Heart right ventricle (tissue), 16 donors: Measurements from ENCODE around the gene CORO1C. TPM values are rescaled to one million over a fixed set of nuclear protein-coding genes. Genes with fewer than 3 reads are reported as not detected.

Experiments
- ATAC-seq, 8 donors: fragments of 200-7000 bp; cut with Tn5 transposase; one replicate each; pipeline ENCODE4 v1.9.1; 2020; ENCODE audit warnings: mild to moderate bottlenecking in 8 of 8, moderate library complexity in 8 of 8, moderate number of reproducible peaks in 1 of 8
- DNase-seq, 2 donors: peaks; one replicate each; pipeline ENCODE4 v3.0.0-alpha.2; 2020
- H3K27ac ChIP-seq, 10 donors: fragments of 200-600 bp; sonication (generic) in 2 of 10; one replicate each; pipeline versions ENCODE4 v1.5.0 to v1.8.0; 2020 to 2022; ENCODE audit warnings: mild to moderate bottlenecking in 3 of 10
- H3K27me3 ChIP-seq, 7 donors: fragments of 200-600 bp; one replicate each; pipeline ENCODE4 v1.8.0; 2021 to 2022; ENCODE audit warnings: mild to moderate bottlenecking in 2 of 7
- H3K36me3 ChIP-seq, 9 donors: fragments of 200-600 bp; sonication (generic) in 1 of 9; one replicate each; pipeline versions ENCODE4 v1.5.0 to v1.8.0; 2020 to 2022; ENCODE audit warnings: mild to moderate bottlenecking in 2 of 9
- H3K4me1 ChIP-seq, 9 donors: fragments of 200-600 bp; sonication (generic) in 1 of 9; one replicate each; pipeline versions ENCODE4 v1.5.0 to v1.8.0; 2020 to 2022; ENCODE audit warnings: mild to moderate bottlenecking in 4 of 9
- H3K4me3 ChIP-seq, 10 donors: fragments of 200-600 bp; sonication (generic) in 2 of 10; one replicate each; pipeline versions ENCODE4 v1.5.0 to v1.8.0; 2020 to 2022; ENCODE audit warnings: mild to moderate bottlenecking in 7 of 10, moderate library complexity in 2 of 10
- H3K9me3 ChIP-seq, 11 donors: fragments of 200-600 bp in 10 of 11; sonication (generic) in 2 of 11; one replicate each; pipeline versions ENCODE4 v1.5.0 to v1.8.0; 2013 to 2022; ENCODE audit warnings: mild to moderate bottlenecking in 2 of 11, control low read depth in 1 of 11, moderate library complexity in 1 of 11
- CTCF ChIP-seq, 9 donors: fragments of 200-600 bp; sonication (generic) in 2 of 9; IDR thresholded peaks; one replicate each; pipeline versions ENCODE4 v1.5.0 to v1.8.0; 2021 to 2022; ENCODE audit warnings: antibody characterized with exemption in 9 of 9, mild to moderate bottlenecking in 5 of 9, moderate library complexity in 1 of 9
- WGBS, 2 donors: extraction: QIAGEN DNeasy Blood & Tissue Kit; methylation state at CpG; one replicate each; pipeline ENCODE4 v1.1.7; 2013; ENCODE audit warnings: inconsistent platforms in 1 of 2; 5-methylcytosine and 5-hydroxymethylcytosine counted together
- intact Hi-C, 10 donors: fragments of 100-400 bp; cut with DNase I; formaldehyde crosslinking; loops; one replicate each; pipeline versions ENCODE4 v1.11.1 to v1.14.2; 2022
- polyA plus RNA-seq, 2 donors: library from polyadenylated mRNA; stranded (reverse); fragments of 200-250 nt; gene quantifications; one replicate each; pipeline ENCODE4 v1.2.3, GENCODE V29; 2013
- total RNA-seq, 10 donors: library from RNA; stranded (reverse); fragmentation: NEBNext Ultra II Directional in 3 of 10; extraction: Animal tissue kit (Norgen Biotek cat#: 25700) in 3 of 10; gene quantifications; one replicate each; pipeline versions ENCODE4 v1.2.1 to v1.2.4, GENCODE V29; 2021 to 2023
- donor health status: Arrhythmogenic right ventricular cardiomyopathy.
- donor health status: ischemic (EF 13 %, LVEDD 7.1; RV severe dilation, severe dysfunction).
- donor health status: healthy with polysubstance abuse.
- donor health status: DM: no; HTN: yes; CAD: no.
- donor health status: DM: no; HTN: no; CAD: no.
- donor health status: ischemic (EF 25% LVEDD 6.9; RV normal size, moderate dysfunction).
- donor health status: ischemic (EF 25% LVEDD 5.7; RV mildly dilated, moderate dysfunction).
- donor health status: healthy.
- donor health status: DM: yes; HTN: yes; CAD: no.
- donor health status: Ischemic cardiomyopathy.
- donor health status: ischemic (EF 35%, LVEDD 5.7; RV mildly dilated, moderate dysfunction).
- donor health status: nonischemic (EF 11% LVEDD 7.7; RV severe dilation, severe dysfunction).
- donor health status: DM: yes; HTN: yes; CAD: no.
- donor health status: PGD.
- donor health status: ischemic (EF 29% LVEDD 5.4; RV normal size, mild dysfunction).
- donor health status: nonischemic (EF 23%, LVEDD 6.1; RV moderate dilation, normal function).

The CORO1C gene
- total and polyA plus RNA-seq, 12 donors: 25.5 to 88.6 (median 58.2) TPM

DNA sequence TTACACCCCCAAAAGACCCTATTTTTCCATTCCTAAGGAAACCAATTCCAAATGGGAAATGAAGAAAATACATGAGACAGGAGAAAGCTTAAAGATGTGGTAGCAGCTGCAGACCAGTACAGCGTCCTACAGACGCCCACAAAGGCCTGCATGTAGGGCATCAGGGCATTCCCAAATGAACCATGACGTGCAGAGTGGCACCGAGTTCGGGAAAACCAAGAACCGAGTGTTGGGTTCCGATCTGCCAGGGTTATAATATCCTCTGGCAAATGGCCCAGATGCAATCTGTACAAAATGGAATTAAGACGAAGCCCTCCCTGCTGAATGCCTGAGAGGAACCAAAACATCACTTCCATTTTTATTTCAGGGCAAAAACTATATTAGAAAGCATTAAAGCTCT, 63.3 kb downstream of the CORO1C start:
- peak overlapping the region in 6 of 10 donors; percentile 4 to 86 (median 77) for H3K27ac ChIP-seq
- no peak for TF ChIP-seq CTCF (IDR thresholded peaks at IDR 0.05)
- 42 to 47% methylated on average over 8 of the region's 8 CpGs for WGBS, 2 donors
- no peaks in the 10 kb centered on the region for H3K27me3 ChIP-seq
- H3K9me3 ChIP-seq: no peaks in the 10 kb centered on the region
- no peak for DNase-seq
- peaks cover 0 to 16% (median 0%) of the 10 kb centered on the region in 9 donors for H3K36me3 ChIP-seq
- ATAC-seq: no peak
- peaks cover 7 to 72% (median 62%) of the 10 kb centered on the region in 9 donors for H3K4me1 ChIP-seq
- intact Hi-C loops: loop anchor here in 9 of 10 donors (5.0 to 10.0 kb wide), 10 partner anchors 64 to 427 kb away; partner anchors contain the start of genes ALKBH2 (in 3 of the 9), SSH1 (in 3 of the 9), UNG (in 3 of the 9) and CORO1C (in 1 of the 9)
- no peak overlapping the region for H3K4me3 ChIP-seq

DNA sequence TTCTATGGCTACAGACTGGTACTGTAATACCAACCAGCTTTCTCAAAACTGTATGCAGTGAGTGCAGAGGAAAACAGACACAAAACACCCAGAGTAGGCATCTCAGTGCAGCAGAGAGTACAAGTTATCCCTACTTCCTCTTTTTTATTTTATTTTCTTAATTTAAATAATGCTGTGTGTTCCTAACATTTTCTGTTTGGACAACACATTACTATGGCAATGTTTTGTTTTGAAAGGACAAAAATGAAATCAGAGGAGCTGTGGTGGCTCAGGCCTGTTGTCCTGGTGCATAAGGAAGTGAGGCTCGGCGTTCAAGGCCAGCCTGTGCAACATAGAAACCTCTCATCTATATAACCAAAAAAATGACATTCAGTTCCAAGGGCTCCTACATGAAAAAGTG, 64.0 kb downstream of the CORO1C start:
- ATAC-seq (peak in 1 of 8 donors; percentile 2), DNase-seq (no peak)
- Histone ChIP-seq H3K4me1 (peaks cover 7 to 68% (median 60%) of the 10 kb centered on the region in 9 donors), H3K27me3 (no peaks in the 10 kb centered on the region), H3K4me3 (no peak overlapping the region), H3K27ac (peak overlapping the region in 7 of 10 donors; percentile 4 to 86 (median 79)), H3K9me3 (no peaks in the 10 kb centered on the region), H3K36me3 (peaks cover 0 to 9% (median 0%) of the 10 kb centered on the region in 9 donors)
- intact Hi-C loops: loop anchor here in 9 of 10 donors (5.0 to 10.0 kb wide), 10 partner anchors 65 to 427 kb away; partner anchors contain the start of genes ALKBH2 (in 3 of the 9), SSH1 (in 3 of the 9), UNG (in 3 of the 9) and CORO1C (in 1 of the 9)
- 64 to 74% methylated on average over 2 of the region's 2 CpGs for WGBS, 2 donors
- TF ChIP-seq CTCF (IDR thresholded peaks at IDR 0.05): no peak

GRCh38 chr12:108666401-108666881, 64.9 kb downstream of the CORO1C start:
- ATAC-seq (peak; percentile 30 to 84 (median 70)), DNase-seq (peak; percentile 50 to 59)
- Histone ChIP-seq H3K4me3 (no peak overlapping the region), H3K36me3 (peaks cover 0 to 9% (median 3%) of the 10 kb centered on the region in 9 donors), H3K9me3 (no peaks in the 10 kb centered on the region), H3K27me3 (no peaks in the 10 kb centered on the region), H3K4me1 (peaks cover 7 to 68% (median 60%) of the 10 kb centered on the region in 9 donors), H3K27ac (peak overlapping the region in 9 of 10 donors; percentile 9 to 86 (median 79))
- 24 to 38% methylated on average over 3 of the region's 3 CpGs for WGBS, 2 donors
- intact Hi-C loops: loop anchor here in 9 of 10 donors (5.0 to 10.0 kb wide), 10 partner anchors 66 to 428 kb away; partner anchors contain the start of genes ALKBH2 (in 3 of the 9), SSH1 (in 3 of the 9), UNG (in 3 of the 9) and CORO1C (in 1 of the 9)
- no peak for TF ChIP-seq CTCF (IDR thresholded peaks at IDR 0.05)

DNA sequence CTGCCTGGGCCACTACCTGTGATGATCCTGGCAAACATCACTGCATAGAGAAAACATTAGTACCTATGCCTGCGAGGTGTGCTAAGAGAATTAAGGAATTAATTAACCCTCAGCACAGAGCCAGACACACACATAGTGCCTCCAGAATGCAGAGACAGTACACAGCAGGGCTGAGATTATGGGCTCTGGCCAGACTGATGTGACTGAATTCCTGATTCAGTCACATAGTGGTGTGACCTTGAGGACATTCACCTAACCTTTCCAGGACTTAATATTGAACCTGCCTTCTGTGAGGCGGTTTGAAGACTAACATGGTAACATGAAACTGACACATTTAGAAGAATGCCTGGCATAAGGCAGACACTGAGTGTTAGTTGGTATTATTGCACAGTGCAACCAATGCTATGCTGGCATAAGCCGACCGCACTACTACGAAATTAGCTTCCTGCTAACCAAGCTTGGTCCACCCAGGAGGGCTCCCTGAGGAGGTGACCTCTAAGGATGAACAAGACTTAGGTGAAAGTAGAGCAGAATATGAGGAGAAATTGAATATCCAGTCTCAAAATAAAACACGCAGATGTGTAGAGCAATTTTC, 65.6 kb downstream of the CORO1C start:
- peaks cover 7 to 68% (median 60%) of the 10 kb centered on the region in 9 donors for H3K4me1 ChIP-seq
- ATAC-seq: peak in 7 of 8 donors; percentile 18 to 65 (median 49)
- H3K4me3 ChIP-seq: no peak overlapping the region
- TF ChIP-seq CTCF (IDR thresholded peaks at IDR 0.05): no peak
- intact Hi-C loops: loop anchor here (1.0 to 10.0 kb wide), 18 partner anchors 65 to 429 kb away; partner anchors contain the start of genes ALKBH2 (in 4 of the 10), CORO1C (in 4 of the 10), SSH1 (in 3 of the 10) and UNG (in 3 of the 10)
- H3K36me3 ChIP-seq: peaks cover 0 to 17% (median 3%) of the 10 kb centered on the region in 9 donors
- WGBS, 2 donors: 60 to 66% methylated on average over 6 of the region's 6 CpGs
- no peaks in the 10 kb centered on the region for H3K27me3 ChIP-seq
- peak overlapping the region; percentile 23 to 86 (median 78) for H3K27ac ChIP-seq
- no peak for DNase-seq
- H3K9me3 ChIP-seq: no peaks in the 10 kb centered on the region
